CD4-positive, alpha-beta T cell treated with Interleukin-6 at 100 ng/mL for 8 hours (primary cell): ENCODE measurements around the gene CCDC88A.
"Not testable (repeated sequence)": the region's sequence is repeated elsewhere in the genome, so short reads cannot be mapped to it uniquely, and the experiment has no call there.

ENCODE experiments used
- DNase-seq: peaks from one replicate; pipeline ENCODE4 v3.0.0-alpha.2; 2020; ENCODE audit warnings: mixed read lengths, low spot score

Gene CCDC88A

DNA sequence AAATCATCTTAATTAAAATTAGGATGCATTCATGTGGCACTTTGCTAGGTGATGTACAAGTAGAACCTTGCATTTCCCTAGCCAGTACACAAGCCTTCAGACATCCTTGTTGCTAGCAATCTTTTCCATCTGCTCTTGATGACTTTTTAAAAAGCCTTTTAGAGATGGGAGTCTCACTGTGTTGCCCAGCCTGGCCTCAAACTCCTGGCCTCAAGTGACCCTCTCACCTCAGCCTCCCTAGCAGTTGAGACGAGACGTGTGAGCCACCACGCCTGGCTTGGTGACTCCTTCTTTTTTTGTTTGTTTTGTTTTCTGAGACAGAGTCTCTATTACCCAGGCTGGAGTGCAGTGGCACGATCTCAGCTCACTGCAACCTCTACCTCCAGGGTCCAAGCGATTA is 1.7 kb upstream of the CCDC88A start:
- no peak for DNase-seq

DNA sequence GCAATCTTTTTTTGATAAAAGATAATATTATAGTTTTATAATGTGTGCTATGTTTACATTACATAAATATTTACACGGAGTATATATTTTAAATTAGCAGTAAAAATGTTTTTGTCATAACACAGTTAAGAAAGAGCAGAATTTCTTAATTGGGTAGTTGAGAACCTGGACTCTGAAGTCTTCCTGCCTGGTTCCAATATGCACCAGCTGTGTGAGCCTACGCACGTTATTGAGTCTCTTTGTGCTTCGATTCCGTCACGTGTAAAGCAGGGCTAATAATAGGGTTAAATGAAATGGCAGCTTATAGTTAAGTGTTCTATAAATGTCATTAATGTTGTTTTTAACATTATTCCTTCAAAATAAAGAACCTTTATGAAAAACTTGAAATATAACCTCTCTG is 1.2 kb upstream of the CCDC88A start:
- no peak for DNase-seq

GRCh38 chr2:55420439-55420725 is 726 bp upstream of the CCDC88A start:
- no peak for DNase-seq

DNA sequence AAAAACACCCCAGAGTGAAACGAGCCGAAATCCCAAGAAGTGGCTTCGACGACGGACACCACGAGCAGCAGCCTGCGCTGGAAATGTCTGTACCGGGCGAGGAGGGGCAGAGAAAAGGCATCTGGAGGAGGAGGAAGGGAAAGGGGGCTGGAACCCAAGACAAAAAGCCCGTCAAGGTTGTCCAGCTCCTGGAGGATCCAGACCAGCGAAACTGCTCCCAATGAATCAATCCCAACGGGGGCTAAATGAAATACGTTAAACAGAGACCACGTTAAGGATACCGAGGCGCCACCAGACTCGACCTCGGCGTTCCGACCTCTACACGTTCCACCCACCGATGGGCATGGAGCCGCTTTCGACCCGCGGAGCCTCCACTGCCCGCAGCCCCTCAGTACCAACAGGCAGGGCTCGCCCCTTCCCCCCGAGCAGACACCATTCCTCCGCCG is 400 bp downstream of the CCDC88A start:
- DNase-seq = no peak

DNA sequence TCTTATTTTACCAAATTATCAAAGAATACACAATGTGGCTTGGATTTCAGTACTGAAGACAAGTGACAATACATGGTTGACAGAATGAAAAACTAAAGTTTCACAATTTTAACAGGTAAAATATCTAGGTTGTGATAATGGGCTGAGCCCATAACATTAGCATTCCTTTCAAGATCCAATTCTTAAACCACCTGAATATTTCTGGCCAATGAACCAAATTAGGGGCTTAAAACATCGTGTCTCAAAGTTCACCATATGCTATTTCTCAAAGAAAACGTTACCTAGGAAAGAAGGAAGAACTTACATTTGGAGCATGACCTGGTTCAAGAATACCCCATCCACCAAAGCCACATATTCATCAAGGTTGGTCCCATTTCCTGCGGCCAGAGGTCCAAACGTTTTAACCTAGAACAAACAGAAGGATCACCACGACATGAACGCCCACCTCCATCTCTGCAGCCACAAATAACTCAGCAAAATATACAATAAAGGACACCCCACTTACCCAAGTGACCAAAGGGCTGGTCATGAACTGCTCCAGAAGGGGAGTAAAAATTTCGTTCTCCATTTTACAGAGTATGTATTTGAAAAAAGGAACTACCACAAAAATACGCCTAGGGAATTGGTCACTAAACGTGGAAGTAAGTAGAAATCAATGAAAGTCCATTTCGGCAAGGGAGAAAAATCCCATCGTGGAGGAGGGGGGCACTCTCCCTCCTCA is 984 bp downstream of the CCDC88A start:
- no peak for DNase-seq

- DNase-seq = no peak
These were observed 1.6 kb downstream of the CCDC88A start for GRCh38 chr2:55418072-55418471.

- DNase-seq = no peak
These were observed 2.7 kb downstream of the CCDC88A start for GRCh38 chr2:55416786-55417568.

GRCh38 chr2:55415300-55415699 is 4.4 kb downstream of the CCDC88A start:
- DNase-seq = no peak

DNA sequence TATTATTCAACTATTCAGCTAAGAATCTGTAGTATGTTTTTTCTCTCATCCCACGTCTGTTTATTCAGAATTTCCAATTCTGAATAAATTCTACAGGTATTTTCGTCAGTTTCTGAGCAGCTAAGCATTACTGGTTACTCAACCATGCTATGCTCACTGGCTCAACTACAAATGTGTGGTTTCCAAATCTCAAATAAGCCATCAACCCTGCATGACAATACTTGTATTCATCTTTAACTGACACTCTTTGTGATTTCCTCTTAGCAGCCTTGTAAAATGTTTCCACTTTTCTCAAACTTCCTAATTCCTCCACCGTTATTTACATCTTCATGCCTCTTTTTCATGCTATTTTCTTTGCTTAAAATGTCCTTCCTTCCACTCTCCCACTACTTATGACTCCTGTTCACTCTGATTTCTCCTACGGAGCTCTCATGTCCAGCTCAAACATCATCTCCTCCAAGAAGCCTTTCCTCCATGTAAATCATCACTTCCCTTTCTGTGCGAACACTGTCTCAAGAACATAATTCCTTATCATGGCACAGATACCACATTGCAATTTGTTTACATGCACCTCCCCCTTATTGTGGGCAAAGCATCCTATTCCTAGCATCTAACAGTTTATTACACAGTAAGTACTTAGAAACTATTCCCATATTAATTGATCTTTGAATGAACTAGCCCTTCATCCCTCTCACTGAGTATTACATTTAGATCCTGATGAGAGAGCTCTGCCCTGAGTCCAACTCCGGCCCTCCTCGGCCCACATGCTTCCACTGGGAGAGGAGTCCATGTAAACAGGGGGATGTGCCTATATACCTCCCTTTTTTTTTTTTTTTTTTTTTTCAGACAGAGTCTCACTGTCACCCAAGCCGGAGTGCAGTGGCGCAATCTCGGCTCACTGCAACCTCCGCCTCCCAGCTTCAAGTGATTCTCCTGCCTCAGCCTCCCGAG is 10.5 kb downstream of the CCDC88A start:
- DNase-seq = no peak

GRCh38 chr2:55408098-55408882 is 11.4 kb downstream of the CCDC88A start:
- no peak for DNase-seq

GRCh38 chr2:55405116-55405515 is 14.5 kb downstream of the CCDC88A start:
- DNase-seq = no peak

- no peak for DNase-seq
These were observed 16.2 kb downstream of the CCDC88A start for GRCh38 chr2:55403256-55403998.

GRCh38 chr2:55401124-55401523 is 18.5 kb downstream of the CCDC88A start:
- no peak for DNase-seq

DNA sequence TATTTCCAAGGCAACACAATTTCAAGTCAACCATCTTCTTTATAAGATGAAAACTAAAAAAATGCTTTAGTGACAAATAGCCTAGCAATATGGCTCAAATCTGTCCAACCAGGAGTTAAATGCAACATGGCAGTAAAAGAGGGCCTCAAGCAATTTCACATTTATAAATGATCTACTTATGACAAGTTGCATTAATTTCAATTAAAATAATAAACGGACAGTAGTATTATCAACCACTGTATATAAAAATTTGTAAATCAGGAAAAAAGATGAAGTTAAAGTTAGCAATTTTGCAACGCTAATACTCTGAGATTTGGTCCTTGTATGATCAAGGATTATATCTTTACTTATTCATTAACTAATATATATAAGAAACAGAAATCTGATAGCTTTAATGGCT is 19.3 kb downstream of the CCDC88A start:
- DNase-seq = no peak

- no peak for DNase-seq
These were observed 19.8 kb downstream of the CCDC88A start for GRCh38 chr2:55399815-55400214.

GRCh38 chr2:55395724-55396605 is 23.7 kb downstream of the CCDC88A start:
- DNase-seq = no peak

DNA sequence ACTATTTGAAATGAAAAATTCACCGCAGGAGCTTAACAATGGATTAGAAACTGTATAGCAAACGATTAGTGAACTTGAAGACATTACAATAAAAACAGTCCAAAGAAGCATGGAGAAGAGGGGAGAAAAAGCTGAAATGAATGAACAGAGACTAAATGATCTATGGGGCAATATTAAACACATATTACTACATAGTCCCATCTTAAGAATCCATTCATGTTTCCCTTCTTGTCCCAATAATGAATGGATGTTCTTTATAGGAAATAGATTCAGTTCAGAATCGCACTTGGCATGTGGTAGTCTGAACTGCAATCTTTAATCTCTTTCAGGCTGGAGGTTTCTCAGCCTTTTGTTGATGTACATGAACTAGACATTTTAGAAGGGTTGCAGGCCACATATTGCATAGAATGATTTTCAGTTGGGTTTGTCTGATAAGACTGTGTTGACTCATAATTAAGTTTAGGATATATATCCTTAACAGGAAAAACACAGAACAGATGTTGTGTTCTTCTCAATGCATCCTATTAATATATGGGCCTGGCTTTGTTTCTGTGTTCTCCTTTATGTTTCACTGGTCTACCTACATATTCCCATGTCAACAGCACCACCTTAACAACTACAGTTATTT is 27.9 kb downstream of the CCDC88A start:
- DNase-seq = no peak

DNA sequence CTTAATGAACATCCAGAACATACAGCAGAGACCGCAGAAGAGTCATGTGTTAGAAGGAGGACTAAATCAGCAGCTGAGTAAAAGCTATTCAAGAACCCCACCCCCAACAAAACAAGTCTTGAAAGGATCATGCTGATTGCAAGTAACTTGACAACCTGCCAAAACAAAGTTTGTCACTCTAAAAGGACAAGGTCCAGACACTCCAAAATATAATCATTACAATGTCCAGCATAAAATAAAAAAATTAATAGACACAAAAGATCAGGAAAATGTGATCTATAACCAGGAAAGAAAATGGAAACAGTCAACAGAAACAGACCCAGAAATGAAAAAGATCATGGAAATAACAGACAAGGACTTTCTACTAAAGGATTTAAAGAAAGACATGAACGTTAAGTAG is 28.5 kb downstream of the CCDC88A start:
- DNase-seq = no peak

GRCh38 chr2:55385516-55385915 is 34.1 kb downstream of the CCDC88A start:
- DNase-seq = not testable (repeated sequence)

GRCh38 chr2:55384786-55385185 is 34.9 kb downstream of the CCDC88A start:
- no peak for DNase-seq
